Neuronal stem cell (in vitro differentiated cells): ENCODE results near the gene PIAS1.

Experiments used
- DNase-seq: peaks from one replicate; pipeline ENCODE4 v3.0.0-alpha.2; 2013; ENCODE audit warnings: low spot score
- H2AFZ ChIP-seq: one replicate; pipeline ENCODE4 v1.6.1; 2013; ENCODE audit warnings: mild to moderate bottlenecking, low read length, inconsistent platforms
- H2AK5ac ChIP-seq: 2 replicates; pipeline ENCODE4 v1.6.1; 2013; ENCODE audit warnings: low read depth, mild to moderate bottlenecking, inconsistent platforms, low read length, moderate library complexity, mixed read lengths
- H2BK120ac ChIP-seq: 2 replicates; pipeline ENCODE4 v1.6.1; 2013; ENCODE audit warnings: low read depth, mild to moderate bottlenecking, inconsistent platforms, low read length, moderate library complexity, mixed read lengths
- H2BK12ac ChIP-seq: one replicate; pipeline ENCODE4 v1.6.1; 2013; ENCODE audit warnings: low read length, inconsistent platforms
- H2BK15ac ChIP-seq: 2 replicates; pipeline ENCODE4 v1.6.1; 2013; ENCODE audit warnings: mild to moderate bottlenecking, low read length, inconsistent platforms, mixed read lengths
- H2BK5ac ChIP-seq: one replicate; pipeline ENCODE4 v1.6.1; 2013; ENCODE audit warnings: inconsistent platforms, mild to moderate bottlenecking, low read length, moderate library complexity
- H3K14ac ChIP-seq: one replicate; pipeline ENCODE4 v1.6.1; 2013; ENCODE audit warnings: low read length, inconsistent platforms
- H3K18ac ChIP-seq: 2 replicates; pipeline ENCODE4 v1.6.1; 2013; ENCODE audit warnings: low read length, inconsistent platforms
- H3K23ac ChIP-seq: 2 replicates; pipeline ENCODE4 v1.6.1; 2013; ENCODE audit warnings: low read depth, mild to moderate bottlenecking, mixed read lengths, low read length, inconsistent platforms; ENCODE audit not compliant: poor library complexity
- H3K27ac ChIP-seq: replicated peaks from 3 replicates; pipeline ENCODE4 v1.5.1; 2013; ENCODE audit warnings: low read length, inconsistent platforms
- H3K27me3 ChIP-seq, 3 experiments: 2 replicates each; pipeline ENCODE4 v1.6.1; 2013; ENCODE audit warnings: low read length in 3 of 3, mild to moderate bottlenecking in 2 of 3, inconsistent platforms in 1 of 3, low read depth in 1 of 3, mixed read lengths in 1 of 3, moderate library complexity in 1 of 3; ENCODE audit not compliant: control insufficient read depth in 3 of 3, insufficient read depth in 3 of 3
- H3K36me3 ChIP-seq, 2 donors: replicated peaks in 1 of 2; 2 replicates each; pipeline ENCODE4 v1.6.1; 2013; ENCODE audit warnings: low read length in 2 of 2; ENCODE audit not compliant: control insufficient read depth in 2 of 2, insufficient read depth in 2 of 2
- H3K4ac ChIP-seq: 2 replicates; pipeline ENCODE4 v1.6.1; 2013; ENCODE audit warnings: inconsistent platforms, mild to moderate bottlenecking, low read length, moderate library complexity
- H3K4me1 ChIP-seq, 2 donors: 1 replicate in 1 of 2; 2 replicates in 1 of 2; pipeline ENCODE4 v1.6.1; 2013; ENCODE audit warnings: low read length in 2 of 2, low read depth in 1 of 2; ENCODE audit not compliant: control insufficient read depth in 2 of 2, insufficient read depth in 1 of 2
- H3K4me2 ChIP-seq: one replicate; pipeline ENCODE4 v1.6.1; 2013; ENCODE audit warnings: mild to moderate bottlenecking, low read length, inconsistent platforms; ENCODE audit not compliant: insufficient read depth, poor library complexity, severe bottlenecking
- H3K4me3 ChIP-seq, 2 donors: 2 replicates each; pipeline ENCODE4 v1.5.1; 2013; ENCODE audit warnings: low read length in 2 of 2, mild to moderate bottlenecking in 2 of 2, inconsistent platforms in 1 of 2, moderate library complexity in 1 of 2
- H3K79me1 ChIP-seq: one replicate; pipeline ENCODE4 v1.6.1; 2013; ENCODE audit warnings: low read depth, mild to moderate bottlenecking, inconsistent platforms, low read length, moderate library complexity
- H3K9ac ChIP-seq: one replicate; pipeline ENCODE4 v1.6.1; 2013; ENCODE audit warnings: mild to moderate bottlenecking, low read depth, low read length, inconsistent platforms; ENCODE audit not compliant: poor library complexity
- H3K9me3 ChIP-seq, 2 donors: replicated peaks in 1 of 2; 2 replicates each; pipeline versions ENCODE3 to v1.6.1; 2013; ENCODE audit warnings: low read length in 2 of 2, mild to moderate bottlenecking in 2 of 2, inconsistent platforms in 1 of 2, low read depth in 1 of 2, mixed read lengths in 1 of 2, moderate library complexity in 1 of 2; ENCODE audit not compliant: control insufficient read depth in 2 of 2, insufficient read depth in 1 of 2
- H4K8ac ChIP-seq: one replicate; pipeline ENCODE4 v1.6.1; 2013; ENCODE audit warnings: low read depth, mild to moderate bottlenecking, inconsistent platforms, low read length, moderate library complexity
- H4K91ac ChIP-seq: one replicate; pipeline ENCODE4 v1.6.1; 2013; ENCODE audit warnings: low read length, low read depth, mild to moderate bottlenecking, inconsistent platforms; ENCODE audit not compliant: poor library complexity
- WGBS, 2 donors: extraction: QIAGEN DNeasy Blood & Tissue Kit; methylation state at CpG; one replicate each; pipeline ENCODE4 v1.1.7; 2013; ENCODE audit warnings: missing lambda C conversion rate in 2 of 2, mixed read lengths in 1 of 2; ENCODE audit not compliant: insufficient read length in 2 of 2, insufficient replicate concordance in 1 of 2; ENCODE audit errors: extremely low coverage in 2 of 2; 5-methylcytosine and 5-hydroxymethylcytosine counted together

PIAS1 gene

DNA sequence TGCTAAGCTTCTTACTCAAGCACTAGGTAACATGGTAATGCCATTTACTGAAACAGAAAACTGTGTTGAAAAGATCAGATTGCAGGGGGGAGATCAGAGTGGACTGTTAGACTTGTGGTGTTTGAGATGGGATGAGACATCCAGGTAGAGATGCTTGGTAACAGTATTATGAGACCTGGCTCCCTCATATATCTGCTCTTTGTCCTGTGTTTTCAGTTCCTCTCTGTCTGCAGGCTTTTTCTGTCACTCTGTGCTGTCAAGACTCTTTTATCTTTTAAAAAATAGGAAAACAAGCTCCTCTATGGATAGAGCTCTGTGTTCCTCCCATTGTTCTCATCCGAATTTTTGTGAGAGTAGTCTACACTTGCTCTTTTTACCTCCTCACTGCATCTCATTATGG lies 103.0 kb downstream of the PIAS1 start:
- Histone ChIP-seq H3K27me3 (no peaks in the 10 kb centered on the region), H2BK12ac (no peak overlapping the region), H2BK120ac (no peak overlapping the region), H3K4me2 (no peak overlapping the region), H3K9ac (no peak overlapping the region), H3K4ac (no peak overlapping the region), H3K9me3 (peaks cover 0 to 12% of the 10 kb centered on the region in 2 donors), H2BK15ac (no peak overlapping the region), H2AK5ac (no peak overlapping the region), H3K27ac (no peak overlapping the region), H3K36me3 (peaks cover 13 to 88% of the 10 kb centered on the region in 2 donors), H3K4me1 (no peaks in the 10 kb centered on the region), H3K4me3 (no peak overlapping the region), H3K79me1 (no peaks in the 10 kb centered on the region), H4K91ac (no peak overlapping the region), H3K23ac (no peak overlapping the region), H2AFZ (no peak overlapping the region), H3K14ac (no peak overlapping the region), H3K18ac (no peak overlapping the region), H4K8ac (no peak overlapping the region), H2BK5ac (no peak overlapping the region)
- no CpG with 5 or more reads among the region's 1 CpG for WGBS, 2 donors
- no peak for DNase-seq

GRCh38 chr15:68158046-68158628 lies 104.0 kb downstream of the PIAS1 start:
- no peak overlapping the region for H3K4me3 ChIP-seq
- H4K91ac ChIP-seq, result no peak overlapping the region
- no peak overlapping the region for H3K4ac ChIP-seq
- H3K36me3 ChIP-seq, result peaks cover 17 to 92% of the 10 kb centered on the region in 2 donors
- H3K27me3 ChIP-seq, result no peaks in the 10 kb centered on the region
- H3K18ac ChIP-seq, result no peak overlapping the region
- DNase-seq, result no peak
- H3K4me2 ChIP-seq, result no peak overlapping the region
- no CpG with 5 or more reads among the region's 3 CpGs for WGBS, 2 donors
- H2AK5ac ChIP-seq, result no peak overlapping the region
- no peak overlapping the region for H2AFZ ChIP-seq
- no peak overlapping the region for H2BK5ac ChIP-seq
- H3K27ac ChIP-seq, result no peak overlapping the region
- H2BK12ac ChIP-seq, result no peak overlapping the region
- no peaks in the 10 kb centered on the region for H3K4me1 ChIP-seq
- no peak overlapping the region for H2BK120ac ChIP-seq
- peaks cover 0 to 12% of the 10 kb centered on the region in 2 donors for H3K9me3 ChIP-seq
- H3K14ac ChIP-seq, result no peak overlapping the region
- H2BK15ac ChIP-seq, result no peak overlapping the region
- no peak overlapping the region for H4K8ac ChIP-seq
- H3K9ac ChIP-seq, result no peak overlapping the region
- H3K23ac ChIP-seq, result no peak overlapping the region
- no peaks in the 10 kb centered on the region for H3K79me1 ChIP-seq

GRCh38 chr15:68163191-68163590 lies 109.1 kb downstream of the PIAS1 start:
- Histone ChIP-seq H3K4me2 (no peak overlapping the region), H3K23ac (no peak overlapping the region), H4K8ac (no peak overlapping the region), H3K18ac (no peak overlapping the region), H3K4ac (no peak overlapping the region), H4K91ac (no peak overlapping the region), H3K27me3 (no peaks in the 10 kb centered on the region), H3K9me3 (peaks cover 0 to 12% of the 10 kb centered on the region in 2 donors), H2BK12ac (no peak overlapping the region), H3K9ac (no peak overlapping the region), H3K14ac (no peak overlapping the region), H2BK15ac (no peak overlapping the region), H2BK5ac (no peak overlapping the region), H3K36me3 (peaks cover 10 to 87% of the 10 kb centered on the region in 2 donors), H2AFZ (no peak overlapping the region), H3K4me3 (no peak overlapping the region), H3K4me1 (no peaks in the 10 kb centered on the region), H2AK5ac (no peak overlapping the region), H2BK120ac (no peak overlapping the region), H3K27ac (no peak overlapping the region), H3K79me1 (no peaks in the 10 kb centered on the region)
- no peak for DNase-seq

DNA sequence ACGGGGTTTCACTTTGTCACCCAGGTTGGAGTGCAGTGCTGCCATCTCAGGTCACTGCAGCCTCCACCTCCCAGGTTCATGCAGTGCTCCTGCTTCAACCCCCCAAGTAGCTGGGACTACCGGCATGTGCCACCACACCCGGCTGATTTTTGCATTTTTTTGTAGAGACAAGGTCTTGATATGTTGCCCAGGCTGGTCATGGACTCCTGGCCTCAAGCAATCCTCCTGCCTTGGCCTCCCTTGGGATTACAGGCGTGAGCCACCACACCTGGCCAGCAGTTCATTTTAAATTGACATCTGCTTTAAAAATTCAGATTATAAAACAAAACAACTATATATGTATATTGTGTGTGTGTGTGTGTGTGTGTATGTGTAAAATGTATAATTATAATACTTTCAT lies 112.7 kb downstream of the PIAS1 start:
- Histone ChIP-seq H4K8ac (no peak overlapping the region), H2BK15ac (no peak overlapping the region), H3K27me3 (no peaks in the 10 kb centered on the region), H3K23ac (no peak overlapping the region), H3K18ac (no peak overlapping the region), H3K36me3 (peaks cover 7 to 62% of the 10 kb centered on the region in 2 donors), H3K27ac (no peak overlapping the region), H2AK5ac (no peak overlapping the region), H3K4ac (no peak overlapping the region), H2BK120ac (no peak overlapping the region), H4K91ac (no peak overlapping the region), H3K4me3 (no peak overlapping the region), H3K4me1 (no peaks in the 10 kb centered on the region), H3K4me2 (no peak overlapping the region), H2BK12ac (no peak overlapping the region), H2AFZ (no peak overlapping the region), H3K9me3 (no peaks in the 10 kb centered on the region), H3K79me1 (no peaks in the 10 kb centered on the region), H2BK5ac (no peak overlapping the region), H3K14ac (no peak overlapping the region), H3K9ac (no peak overlapping the region)
- no CpG with 5 or more reads among the region's 4 CpGs for WGBS, 2 donors
- DNase-seq, result no peak
